HG03175 (cell line): ENCODE data around the gene BGN.

Experiments
- ATAC-seq: cut with Tn5 transposase; IDR thresholded peaks from one replicate; pipeline ENCODE4 v1.9.1; 2021; ENCODE audit warnings: mild to moderate bottlenecking, moderate library complexity; ENCODE audit not compliant: unreplicated experiment

BGN gene

DNA sequence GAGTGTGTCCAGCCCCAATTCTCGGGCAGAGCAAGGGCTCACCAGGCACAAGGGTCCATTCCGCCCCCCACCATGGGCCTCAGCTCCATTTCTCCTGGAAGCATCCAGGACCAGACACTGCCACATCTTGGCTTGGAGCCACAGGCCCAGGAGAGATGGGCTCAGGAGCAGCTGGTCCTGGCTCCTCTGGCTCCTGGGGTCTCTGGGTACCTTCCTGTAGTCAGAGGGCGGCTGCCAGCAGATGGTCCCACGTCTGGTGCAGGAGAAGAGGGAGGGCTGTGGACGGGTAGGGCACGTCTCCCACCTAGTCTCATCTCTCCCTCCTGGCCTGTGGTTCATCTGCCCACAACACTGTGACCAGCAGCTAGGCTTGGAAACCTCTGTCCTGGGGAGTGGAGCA lies 30.7 kb downstream of the BGN start:
- no peak for ATAC-seq

- no peak for ATAC-seq
Measured at GRCh38 chrX:153526042-153526441, 31.3 kb downstream of the BGN start.

GRCh38 chrX:153526801-153527200 lies 32.0 kb downstream of the BGN start:
- ATAC-seq = no peak

DNA sequence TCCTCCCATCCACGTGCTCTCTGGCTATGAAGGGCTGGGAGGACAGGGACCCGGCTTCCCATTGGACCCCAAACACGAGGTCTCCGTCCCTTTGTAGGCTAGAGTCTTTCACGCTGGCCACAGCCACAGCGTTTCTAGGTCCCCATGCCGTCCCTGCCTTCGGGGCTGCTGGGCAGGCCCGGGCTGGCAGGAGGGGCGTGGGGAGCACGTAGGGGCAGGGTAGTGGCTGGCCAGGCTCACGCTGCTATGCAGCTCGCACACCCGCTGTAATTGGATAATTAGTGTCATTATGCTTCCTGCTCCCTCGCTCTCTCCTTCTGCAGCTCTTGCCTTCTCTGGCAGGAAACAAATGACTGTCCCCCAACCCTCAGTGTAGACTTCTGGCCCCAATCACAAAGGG lies 32.4 kb downstream of the BGN start:
- no peak for ATAC-seq

DNA sequence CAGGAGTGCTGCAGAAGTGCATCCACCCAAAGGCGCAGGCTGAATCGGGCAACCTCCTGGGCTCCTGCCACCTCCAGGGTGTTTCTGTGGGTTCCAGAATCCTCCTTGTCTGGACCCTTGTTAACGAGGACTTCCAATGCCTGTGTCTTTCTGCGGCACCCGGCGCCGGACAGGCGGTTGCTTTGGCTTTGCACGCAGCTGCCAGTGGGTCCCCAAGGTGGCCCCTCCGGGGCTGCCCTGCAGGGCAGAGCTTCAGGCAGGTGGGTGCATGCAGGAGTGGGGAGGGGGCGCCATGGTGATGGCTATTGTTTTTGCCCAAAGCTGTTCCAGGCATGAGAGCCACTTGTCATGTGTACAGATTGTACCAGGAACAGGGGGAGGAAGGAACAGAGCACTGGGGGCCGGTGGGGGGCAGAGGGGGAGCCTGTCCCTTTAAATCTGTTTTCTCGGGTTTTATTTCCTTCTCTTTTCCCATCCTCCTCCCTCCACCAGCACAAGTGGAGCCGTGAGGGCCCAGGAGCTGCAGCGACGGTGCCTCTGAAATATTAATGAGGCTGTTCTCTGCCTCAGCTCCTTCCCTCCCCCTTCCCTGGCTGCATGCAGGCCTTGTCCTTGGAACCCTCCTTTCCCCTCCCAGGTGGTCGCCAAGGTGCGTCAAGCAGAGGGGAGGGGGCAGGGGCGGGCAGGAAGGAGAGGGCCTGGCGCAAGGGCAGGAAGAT lies 35.8 kb downstream of the BGN start:
- no peak for ATAC-seq

DNA sequence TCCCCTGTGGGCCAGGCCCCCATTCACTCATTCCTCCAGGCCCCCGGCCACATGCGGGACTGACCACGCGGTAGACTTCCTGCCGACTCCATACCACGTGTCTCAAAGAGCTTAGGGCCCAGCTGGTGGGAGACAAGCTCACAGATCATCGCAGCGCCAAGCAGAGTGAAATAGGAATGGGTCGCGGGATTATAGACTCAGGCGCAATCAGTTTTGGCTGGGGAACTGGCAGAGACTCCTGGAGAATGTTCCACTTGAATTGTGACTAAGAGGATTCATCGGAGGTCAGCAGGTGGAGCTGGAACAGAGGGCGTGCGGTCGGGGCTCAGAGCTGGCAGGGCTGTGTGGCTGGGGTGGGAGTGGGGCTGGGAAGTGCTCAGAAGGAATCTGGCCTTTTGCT lies 38.3 kb downstream of the BGN start:
- no peak for ATAC-seq

DNA sequence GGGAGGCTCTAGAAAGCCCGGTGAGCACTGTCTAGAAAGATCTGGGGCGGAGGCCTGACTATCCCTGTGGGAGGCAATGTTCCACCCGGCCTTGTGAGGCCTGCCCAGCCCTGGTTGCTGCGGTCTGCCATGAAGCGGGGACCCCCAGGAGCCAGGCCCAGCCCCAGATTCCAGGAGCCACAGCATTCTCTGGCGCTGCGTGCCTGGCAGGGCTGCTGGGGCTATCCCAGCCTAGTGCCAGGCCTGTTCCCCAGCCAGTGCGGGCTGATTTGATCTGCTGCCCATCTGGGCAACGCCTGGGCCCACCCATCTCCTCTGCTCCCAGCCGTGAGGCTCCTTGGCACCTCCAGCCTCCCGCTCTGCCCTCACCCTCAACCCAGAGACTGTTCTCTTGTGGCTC lies 42.3 kb downstream of the BGN start:
- no peak for ATAC-seq

DNA sequence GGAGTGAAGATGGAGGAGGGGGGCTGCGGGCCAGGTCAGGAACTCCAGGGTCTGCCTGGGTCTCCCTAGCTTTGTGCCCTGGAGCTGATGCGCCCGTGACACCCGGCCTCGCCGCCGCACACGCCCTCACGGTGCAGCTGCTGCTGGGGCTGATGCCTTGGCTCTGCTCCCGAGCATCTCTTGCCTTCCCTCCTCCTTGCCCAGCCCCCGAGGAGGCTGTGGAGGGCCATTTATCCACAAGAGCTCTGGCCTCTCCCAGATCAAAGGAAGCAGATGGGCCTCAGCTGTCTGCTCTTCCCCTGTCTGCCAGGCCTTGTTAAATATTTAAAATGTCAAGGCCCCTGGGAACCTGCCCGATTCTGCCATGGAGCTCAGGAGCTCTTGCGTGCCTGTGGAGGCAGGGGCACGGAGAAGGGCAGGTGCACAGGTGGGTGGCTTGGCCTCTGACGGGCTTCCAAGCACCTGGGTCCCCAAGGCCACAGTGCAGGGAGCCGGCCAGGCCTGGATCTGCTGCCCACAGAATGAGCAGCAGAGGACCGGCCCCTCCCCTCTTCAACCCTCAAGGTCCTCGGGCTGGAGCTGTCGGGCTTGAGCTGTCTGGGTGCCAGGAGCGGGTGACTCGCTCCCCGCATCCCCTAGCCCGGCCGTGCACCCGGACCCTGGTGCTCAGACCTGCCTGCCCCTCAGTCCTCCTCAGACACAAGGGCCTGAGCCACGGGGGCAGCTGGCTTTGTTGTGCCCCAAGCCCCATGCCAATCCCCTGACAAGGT lies 42.9 kb downstream of the BGN start:
- ATAC-seq = no peak

- ATAC-seq = no peak
Measured at GRCh38 chrX:153538424-153538823, 43.6 kb downstream of the BGN start.

GRCh38 chrX:153539171-153539978 lies 44.6 kb downstream of the BGN start:
- ATAC-seq = peak; percentile 60

DNA sequence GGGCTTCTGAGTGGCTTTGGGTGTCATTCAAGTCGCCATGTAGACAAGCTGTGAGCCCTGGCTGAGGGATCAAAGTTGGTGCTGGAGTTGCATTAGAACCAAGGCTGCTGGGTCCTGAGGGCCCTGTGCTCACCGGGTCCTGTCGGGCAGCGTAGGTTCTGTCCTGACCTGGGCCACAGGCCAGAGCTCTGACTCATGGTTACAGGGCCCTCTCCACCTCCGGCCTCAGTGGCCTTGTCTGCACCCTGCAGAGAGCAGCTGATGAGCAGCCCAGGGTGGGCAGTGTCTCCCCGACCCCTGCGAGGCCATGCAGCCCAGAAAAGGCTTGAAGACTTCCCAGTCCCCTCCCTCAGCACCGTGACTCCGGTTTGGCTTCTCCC lies 45.2 kb downstream of the BGN start:
- no peak for ATAC-seq

DNA sequence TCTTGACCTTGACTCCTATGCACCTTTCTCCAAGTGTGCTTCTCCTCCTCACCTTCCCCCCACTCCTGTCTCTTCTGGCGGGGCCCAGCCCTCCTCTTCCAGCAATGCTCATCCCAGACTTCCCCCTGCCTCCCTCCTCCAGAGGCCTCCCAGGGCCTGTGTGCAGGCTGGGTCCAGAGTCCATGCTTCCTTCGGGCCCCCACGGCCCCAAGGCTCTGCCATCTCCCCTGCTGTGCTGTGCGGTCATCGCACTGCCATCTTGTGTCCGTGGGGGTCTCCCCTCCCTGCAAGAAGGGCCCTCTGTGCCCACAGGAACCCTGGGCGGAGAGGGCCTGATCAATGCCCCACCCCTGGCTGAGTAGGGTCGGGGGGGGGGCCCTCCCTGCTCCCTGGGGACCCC lies 49.9 kb downstream of the BGN start:
- ATAC-seq = no peak

DNA sequence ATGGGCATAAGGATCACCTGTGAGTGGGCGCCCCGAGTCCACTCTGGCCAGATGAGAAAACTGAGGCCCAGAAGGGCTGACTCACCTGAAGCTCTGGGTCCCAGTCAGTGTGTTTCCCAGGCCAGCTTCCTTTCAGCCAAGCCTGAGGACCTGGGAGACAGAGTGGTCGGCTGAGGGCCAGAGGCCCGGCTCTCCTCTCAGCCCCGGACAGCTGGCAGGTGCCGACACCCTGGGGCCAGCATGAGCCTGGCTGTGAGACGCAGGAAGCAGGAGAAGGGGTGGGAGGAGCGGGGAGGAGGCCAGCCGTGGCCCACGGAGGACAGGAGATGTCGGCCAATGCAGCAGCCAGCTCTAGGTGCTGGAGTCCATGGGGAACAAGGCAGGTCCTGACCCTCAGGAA lies 51.6 kb downstream of the BGN start:
- no peak for ATAC-seq

DNA sequence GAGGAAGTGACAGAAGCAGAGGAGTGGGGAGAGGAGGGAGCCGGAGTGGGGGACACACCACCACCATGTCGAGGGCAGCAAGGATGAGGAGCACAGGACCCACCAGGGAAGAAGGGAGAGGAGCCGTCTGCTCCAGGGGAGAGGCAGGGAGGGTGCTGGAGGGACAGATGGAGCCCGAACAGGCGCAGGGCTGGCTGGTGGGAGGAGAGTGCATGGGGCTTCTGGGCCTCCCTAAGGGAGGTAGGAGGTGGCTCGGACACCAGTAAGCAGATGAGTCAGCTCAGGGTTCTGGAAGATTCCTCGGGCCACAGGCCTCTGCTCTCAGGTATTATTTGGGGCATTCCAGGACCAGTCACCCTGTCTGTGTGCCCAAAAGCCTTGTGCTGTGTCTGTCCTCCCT lies 52.4 kb downstream of the BGN start:
- ATAC-seq = no peak

- ATAC-seq = no peak
Measured at GRCh38 chrX:153549231-153549630, 54.5 kb downstream of the BGN start.

GRCh38 chrX:153549807-153550206 lies 55.0 kb downstream of the BGN start:
- no peak for ATAC-seq

DNA sequence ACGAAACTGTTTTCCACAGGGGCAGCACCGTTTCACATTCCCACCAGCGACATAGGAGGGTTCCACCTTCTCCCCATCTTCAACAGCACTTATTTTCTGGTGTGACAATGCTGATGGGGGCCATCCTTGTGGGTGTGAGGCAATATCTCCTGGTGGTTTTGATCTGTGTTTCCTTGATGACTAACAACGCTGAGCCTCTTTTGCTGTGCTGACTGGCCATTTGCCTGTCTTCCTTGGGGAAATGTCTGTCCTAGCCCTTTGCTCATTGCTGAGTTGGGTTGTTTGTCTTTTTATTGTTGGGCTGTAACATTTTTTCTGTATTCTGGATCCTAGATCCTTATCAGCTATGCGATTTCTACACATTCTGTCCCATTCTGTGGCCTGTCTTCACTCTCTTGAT lies 56.4 kb downstream of the BGN start:
- no peak for ATAC-seq

- ATAC-seq = no peak
Measured at GRCh38 chrX:153554519-153555167, 59.9 kb downstream of the BGN start.

GRCh38 chrX:153556767-153557166 lies 62.0 kb downstream of the BGN start:
- no peak for ATAC-seq

- no peak for ATAC-seq
Measured at GRCh38 chrX:153557618-153558355, 63.0 kb downstream of the BGN start.
